ENCODE measurements around the gene MTNR1A.

DNA sequence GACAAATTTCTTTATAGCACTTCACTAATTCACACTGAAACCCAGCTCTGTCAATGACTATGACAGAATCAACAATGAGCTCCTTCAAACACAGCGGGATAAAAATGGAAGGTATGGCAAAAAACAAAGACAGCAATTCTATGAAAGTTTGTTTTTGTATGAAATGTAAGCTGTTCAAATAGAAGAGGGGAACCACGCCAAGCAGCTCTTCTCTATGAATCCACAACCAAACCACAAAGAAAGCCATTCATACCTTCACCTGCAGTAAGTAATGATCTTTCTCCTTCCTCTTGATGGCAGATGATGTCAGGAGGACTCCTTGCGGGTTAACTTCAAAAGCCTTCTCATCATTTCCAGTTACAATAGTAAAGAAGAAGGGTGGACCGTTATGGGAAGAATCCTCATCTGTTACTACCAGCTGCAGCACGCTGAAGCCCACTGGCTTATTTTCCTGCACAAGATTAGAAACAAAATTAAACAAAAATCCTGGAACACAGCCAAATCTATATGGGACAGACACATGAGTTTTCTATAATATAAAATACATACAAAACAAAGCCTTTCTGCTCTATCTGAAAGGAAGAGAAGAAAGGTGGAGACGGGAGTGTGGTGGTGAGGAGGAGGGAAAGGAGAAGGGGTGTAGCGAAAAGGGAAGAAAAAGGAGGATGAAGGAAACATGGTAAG is 48.9 kb upstream of the MTNR1A start:
- no peak for TF ChIP-seq POLR2A (IDR thresholded peaks at IDR 0.05)
- TF ChIP-seq, protein P1, sequence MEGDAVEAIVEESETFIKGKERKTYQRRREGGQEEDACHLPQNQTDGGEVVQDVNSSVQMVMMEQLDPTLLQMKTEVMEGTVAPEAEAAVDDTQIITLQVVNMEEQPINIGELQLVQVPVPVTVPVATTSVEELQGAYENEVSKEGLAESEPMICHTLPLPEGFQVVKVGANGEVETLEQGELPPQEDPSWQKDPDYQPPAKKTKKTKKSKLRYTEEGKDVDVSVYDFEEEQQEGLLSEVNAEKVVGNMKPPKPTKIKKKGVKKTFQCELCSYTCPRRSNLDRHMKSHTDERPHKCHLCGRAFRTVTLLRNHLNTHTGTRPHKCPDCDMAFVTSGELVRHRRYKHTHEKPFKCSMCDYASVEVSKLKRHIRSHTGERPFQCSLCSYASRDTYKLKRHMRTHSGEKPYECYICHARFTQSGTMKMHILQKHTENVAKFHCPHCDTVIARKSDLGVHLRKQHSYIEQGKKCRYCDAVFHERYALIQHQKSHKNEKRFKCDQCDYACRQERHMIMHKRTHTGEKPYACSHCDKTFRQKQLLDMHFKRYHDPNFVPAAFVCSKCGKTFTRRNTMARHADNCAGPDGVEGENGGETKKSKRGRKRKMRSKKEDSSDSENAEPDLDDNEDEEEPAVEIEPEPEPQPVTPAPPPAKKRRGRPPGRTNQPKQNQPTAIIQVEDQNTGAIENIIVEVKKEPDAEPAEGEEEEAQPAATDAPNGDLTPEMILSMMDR (IDR thresholded peaks at IDR 0.05), result no peak
